SK-N-SH (cell line): ENCODE measurements around the gene MAGEA1. TPM values are rescaled to one million over a fixed set of nuclear protein-coding genes. Genes with fewer than 3 reads are reported as not detected.
"Not testable (repeated sequence)": the region's sequence is repeated elsewhere in the genome, so short reads cannot be mapped to it uniquely, and the experiment has no call there.

ENCODE experiments used
- CTCF ChIA-PET: fragments of 300-600, 350-600 bp; formaldehyde crosslinking; extraction: SDS; loops from one replicate; lab custom pipeline; 2021; lab: Yijun Ruan, JAX
- POLR2A ChIA-PET: fragments of 350-600 bp; sonication (Branson Sonifier 250); formaldehyde crosslinking; extraction: SDS; loops from one replicate; lab custom pipeline; 2020; ENCODE audit warnings: antibody characterized with exemption, inconsistent platforms; lab: Yijun Ruan, JAX
- DNase-seq: peaks from one replicate; pipeline ENCODE4 v3.0.0; 2012
- H2AFZ ChIP-seq: fragments of 200-600 bp; sonication (generic); 2 replicates; pipeline ENCODE4 v1.8.1; 2016; ENCODE audit warnings: antibody characterized with exemption, mild to moderate bottlenecking, low read depth
- H3F3A ChIP-seq: fragments of 200-600 bp; sonication (generic); replicated peaks from 2 replicates; pipeline ENCODE3; 2016; ENCODE audit warnings: antibody characterized with exemption, mild to moderate bottlenecking; ENCODE audit not compliant: insufficient read depth
- H3K27ac ChIP-seq, 2 experiments: fragments of 200-500 bp in 1 of 2; fragments of 200-600 bp in 1 of 2; sonication (Bioruptor generic) in 1 of 2; sonication (generic), shearing (Covaris generic) in 1 of 2; 2 replicates each; pipeline versions ENCODE4 v1.5.1 to v1.6.1; 2014 to 2016; ENCODE audit warnings: low read depth in 2 of 2, inconsistent platforms in 1 of 2, low read length in 1 of 2, mild to moderate bottlenecking in 1 of 2, mixed read lengths in 1 of 2
- H3K27me3 ChIP-seq: fragments of 200-600 bp; sonication (generic), shearing (Covaris generic); 2 replicates; pipeline ENCODE4 v1.6.1; 2016; ENCODE audit warnings: mixed run types; ENCODE audit not compliant: insufficient read depth
- H3K36me3 ChIP-seq, 2 experiments: fragments of 200-500 bp in 1 of 2; fragments of 200-600 bp in 1 of 2; sonication (Bioruptor generic) in 1 of 2; sonication (generic) in 1 of 2; replicated peaks in 1 of 2; 2 replicates each; pipeline versions ENCODE3 to v1.5.1; 2014 to 2016; ENCODE audit warnings: low read length in 1 of 2, mild to moderate bottlenecking in 1 of 2; ENCODE audit not compliant: insufficient read depth in 2 of 2, control insufficient read depth in 1 of 2
- H3K4me1 ChIP-seq, 2 experiments: fragments of 200-500 bp in 1 of 2; fragments of 200-600 bp in 1 of 2; sonication (Bioruptor generic) in 1 of 2; sonication (generic), shearing (Covaris generic) in 1 of 2; 2 replicates each; pipeline versions ENCODE4 v1.5.1 to v1.6.1; 2014 to 2016; ENCODE audit warnings: low read depth in 1 of 2, low read length in 1 of 2, mixed run types in 1 of 2; ENCODE audit not compliant: insufficient read depth in 2 of 2, control insufficient read depth in 1 of 2
- H3K4me2 ChIP-seq: fragments of 200-600 bp; sonication (generic), shearing (Covaris generic); 2 replicates; pipeline ENCODE4 v1.6.1; 2017; ENCODE audit warnings: mixed run types
- H3K4me3 ChIP-seq, 2 experiments: fragments of 200-500 bp in 1 of 2; fragments of 200-600 bp in 1 of 2; sonication (Bioruptor generic) in 1 of 2; sonication (generic), shearing (Covaris generic) in 1 of 2; 2 replicates each; pipeline versions ENCODE4 v1.5.1 to v1.8.1; 2014 to 2016; ENCODE audit warnings: low read depth in 2 of 2, inconsistent platforms in 1 of 2, low read length in 1 of 2, mild to moderate bottlenecking in 1 of 2, mixed read lengths in 1 of 2, moderate library complexity in 1 of 2
- H3K79me2 ChIP-seq: fragments of 200-600 bp; sonication (generic); 2 replicates; pipeline ENCODE4 v1.8.1; 2017; ENCODE audit warnings: mild to moderate bottlenecking; ENCODE audit not compliant: insufficient read depth
- H3K9ac ChIP-seq: fragments of 200-600 bp; sonication (generic); 2 replicates; pipeline ENCODE4 v1.6.1; 2017; ENCODE audit warnings: mixed run types
- H3K9me2 ChIP-seq: fragments of 200-600 bp; sonication (generic); 2 replicates; pipeline ENCODE4 v1.6.1; 2017; ENCODE audit warnings: mixed run types
- H3K9me3 ChIP-seq: fragments of 200-600 bp; sonication (generic); 2 replicates; pipeline ENCODE4 v1.6.1; 2017; ENCODE audit warnings: mixed run types, mild to moderate bottlenecking, moderate library complexity
- H4K20me1 ChIP-seq: fragments of 200-600 bp; sonication (generic); 2 replicates; pipeline ENCODE4 v1.6.1; 2017; ENCODE audit warnings: mild to moderate bottlenecking, mixed run types; ENCODE audit not compliant: insufficient read depth
- CTCF ChIP-seq: fragments of 200-600 bp; sonication (generic); IDR thresholded peaks from 2 replicates; pipeline ENCODE4 v1.6.1; 2017; ENCODE audit warnings: antibody characterized with exemption, mild to moderate bottlenecking, moderate library complexity
- EP300 ChIP-seq, 2 experiments: IDR thresholded peaks; 2 replicates each; pipeline versions ENCODE4 v1.4.0 to v1.6.1; 2012; ENCODE audit warnings: borderline replicate concordance in 1 of 2, low read depth in 1 of 2, low read length in 1 of 2
- FOSL2 ChIP-seq: IDR thresholded peaks from 2 replicates; pipeline ENCODE4 v1.4.0; 2012; ENCODE audit warnings: low read depth, mild to moderate bottlenecking, moderate library complexity, borderline replicate concordance
- FOXJ3 ChIP-seq: sonication (generic); formaldehyde crosslinking; IDR thresholded peaks from 2 replicates; pipeline ENCODE4 v1.5.1; 2020; ENCODE audit warnings: mild to moderate bottlenecking, missing genetic modification reagents
- GABPA ChIP-seq: IDR thresholded peaks from 2 replicates; pipeline ENCODE4 v1.4.0; 2012; ENCODE audit warnings: low read depth, mild to moderate bottlenecking
- IRF3 ChIP-seq: fragments of 150-350 bp; IDR thresholded peaks from 2 replicates; pipeline ENCODE4 v1.6.1; 2016; ENCODE audit warnings: mild to moderate bottlenecking, low read depth, low read length
- NFIC ChIP-seq: IDR thresholded peaks from 2 replicates; pipeline ENCODE4 v1.4.0; 2012; ENCODE audit warnings: borderline replicate concordance
- NRF1 ChIP-seq: IDR thresholded peaks from 2 replicates; pipeline ENCODE4 v1.6.1; 2012; ENCODE audit warnings: low read depth, mild to moderate bottlenecking, low read length
- POLR2AphosphoS5 ChIP-seq: IDR thresholded peaks from 2 replicates; pipeline ENCODE4 v1.6.1; 2012; ENCODE audit warnings: low read depth, low read length
- RAD21 ChIP-seq: IDR thresholded peaks from 2 replicates; pipeline ENCODE4 v1.6.1; 2012; ENCODE audit warnings: mild to moderate bottlenecking, low read length
- RFX5 ChIP-seq: IDR thresholded peaks from 2 replicates; pipeline ENCODE4 v1.6.1; 2012; ENCODE audit warnings: mild to moderate bottlenecking, improper control_type of control experiment, low read length
- RXRA ChIP-seq: IDR thresholded peaks from 2 replicates; pipeline ENCODE4 v1.4.0; 2012; ENCODE audit warnings: low read depth, mild to moderate bottlenecking, borderline replicate concordance
- SIN3A ChIP-seq: IDR thresholded peaks from 2 replicates; pipeline ENCODE4 v1.6.1; 2012; ENCODE audit warnings: low read depth, mild to moderate bottlenecking, low read length, moderate library complexity, borderline replicate concordance
- TAF1 ChIP-seq: IDR thresholded peaks from 2 replicates; pipeline ENCODE4 v1.6.1; 2012; ENCODE audit warnings: low read depth, mild to moderate bottlenecking, low read length, moderate library complexity, borderline replicate concordance
- ZBTB33 ChIP-seq: IDR thresholded peaks from 2 replicates; pipeline ENCODE4 v1.4.0; 2012; ENCODE audit warnings: low read depth, borderline replicate concordance
- WGBS: methylation state at CpG from one replicate; pipeline ENCODE4 v1.1.6; 2017; ENCODE audit warnings: low lambda C conversion rate; 5-methylcytosine and 5-hydroxymethylcytosine counted together
- polyA plus RNA-seq, 3 experiments: library from polyadenylated mRNA; depleted of rRNA; stranded (reverse); fragments of >200 nt; gene quantifications; 2 replicates each; pipeline ENCODE4 v1.2.3, GENCODE V29; 2012

Gene MAGEA1
- polyA plus RNA-seq, 1 of the 3 experiments (the other 2 are of a cell fraction), result 3.0 TPM

- H3K27me3 ChIP-seq, H3K9me3 ChIP-seq, H3K9ac ChIP-seq, H3F3A ChIP-seq, H3K4me1 ChIP-seq, H3K9me2 ChIP-seq, CTCF ChIA-PET, H3K4me2 ChIP-seq, H4K20me1 ChIP-seq, DNase-seq, H2AFZ ChIP-seq, H3K27ac ChIP-seq, H3K79me2 ChIP-seq, H3K4me3 ChIP-seq, H3K36me3 ChIP-seq, POLR2A ChIA-PET: not testable (repeated sequence)
- no CpG with 5 or more reads among the region's 4 CpGs for WGBS
These were observed 40.0 kb upstream of the MAGEA1 start for GRCh38 chrX:153139074-153139473.

GRCh38 chrX:153146288-153146687, 32.8 kb upstream of the MAGEA1 start:
- H3K9me2 ChIP-seq, H3F3A ChIP-seq, H3K4me3 ChIP-seq, H2AFZ ChIP-seq, H3K4me2 ChIP-seq, H3K27me3 ChIP-seq, DNase-seq, H3K9ac ChIP-seq, CTCF ChIA-PET, H3K9me3 ChIP-seq, H3K36me3 ChIP-seq, H3K27ac ChIP-seq, H4K20me1 ChIP-seq, H3K79me2 ChIP-seq, H3K4me1 ChIP-seq, POLR2A ChIA-PET: not testable (repeated sequence)
- 0% methylated on average over 1 of the region's 7 CpGs for WGBS

GRCh38 chrX:153153516-153153915, 25.6 kb upstream of the MAGEA1 start:
- no peaks in the 10 kb centered on the region for H3K79me2 ChIP-seq
- no peaks in the 10 kb centered on the region for H3K36me3 ChIP-seq
- CTCF ChIA-PET, result no interaction called here
- H3K9ac ChIP-seq, result no peak overlapping the region
- no peak for DNase-seq
- no peaks in the 10 kb centered on the region for H3K4me1 ChIP-seq
- H3F3A ChIP-seq, result no peaks in the 10 kb centered on the region
- no peak overlapping the region for H2AFZ ChIP-seq
- H3K4me3 ChIP-seq, result no peak overlapping the region
- POLR2A ChIA-PET, result no interaction called here
- peaks cover 7% of the 10 kb centered on the region for H3K27me3 ChIP-seq
- no peaks in the 10 kb centered on the region for H3K9me3 ChIP-seq
- TF ChIP-seq NRF1, result no peak
- no peak for TF ChIP-seq FOSL2
- TF ChIP-seq EP300 (IDR thresholded peaks at IDR 0.05; ENCODE audit: borderline replicate concordance in 1 of 2, low read depth in 1 of 2, low read length in 1 of 2), result no peak
- no peak for TF ChIP-seq IRF3
- no peak for TF ChIP-seq ZBTB33
- no peak for TF ChIP-seq RAD21
- no peak for TF ChIP-seq RXRA
- no peak for TF ChIP-seq CTCF
- TF ChIP-seq FOXJ3, result no peak
- no peak for TF ChIP-seq GABPA
- no peak for TF ChIP-seq TAF1
- TF ChIP-seq SIN3A, result no peak
- TF ChIP-seq POLR2AphosphoS5, result no peak
- TF ChIP-seq RFX5, result no peak
- TF ChIP-seq NFIC, result no peak
- no peak overlapping the region for H3K27ac ChIP-seq
- H4K20me1 ChIP-seq, result no peaks in the 10 kb centered on the region
- no peaks in the 10 kb centered on the region for H3K9me2 ChIP-seq
- no peak overlapping the region for H3K4me2 ChIP-seq
- WGBS, result 2% methylated on average over 3 of the region's 3 CpGs
